GM21526 (cell line): Measurements from ENCODE around the gene SMPD1.

Experiments used
- ATAC-seq: cut with Tn5 transposase; IDR thresholded peaks from one replicate; pipeline ENCODE4 v1.9.1; 2021; ENCODE audit warnings: moderate library complexity; ENCODE audit not compliant: unreplicated experiment, low FRiP score

The SMPD1 gene

DNA sequence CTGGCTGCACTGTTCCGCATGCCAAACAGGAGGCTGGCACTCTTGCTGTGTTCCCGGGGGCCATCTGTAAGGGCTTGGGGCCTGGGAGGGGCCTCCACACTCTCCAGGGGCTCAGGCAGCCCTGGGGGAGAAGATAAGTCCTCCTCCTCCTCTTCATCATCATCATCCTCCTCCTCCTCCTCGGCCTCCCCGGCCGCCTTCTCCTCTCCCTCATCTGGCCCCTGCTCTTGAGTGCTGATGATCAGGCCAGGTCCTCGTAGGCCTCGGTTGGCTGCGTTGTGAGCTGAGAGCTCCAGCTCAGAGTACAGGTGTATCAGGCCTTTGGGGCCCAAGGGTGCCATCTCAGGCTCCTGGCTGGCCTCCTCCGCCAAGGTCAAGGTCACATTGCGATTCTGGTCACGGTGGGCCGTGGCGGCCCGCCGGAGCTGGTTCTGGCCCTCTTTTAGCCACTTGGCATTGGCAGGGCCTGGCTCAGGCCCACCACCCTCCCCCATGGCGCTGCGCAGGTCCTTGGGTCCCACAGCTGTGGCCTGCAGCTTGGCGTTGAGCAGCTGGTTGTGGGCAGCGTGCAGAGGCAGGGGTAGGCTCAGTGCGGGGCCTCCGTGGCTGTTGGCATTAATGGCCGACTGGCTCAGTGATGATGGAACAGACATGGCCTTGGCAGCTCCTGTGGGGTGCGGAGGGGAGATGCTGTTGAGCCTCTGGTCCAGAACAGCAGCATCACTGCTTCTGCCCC is 20.6 kb downstream of the SMPD1 start:
- no peak for ATAC-seq

DNA sequence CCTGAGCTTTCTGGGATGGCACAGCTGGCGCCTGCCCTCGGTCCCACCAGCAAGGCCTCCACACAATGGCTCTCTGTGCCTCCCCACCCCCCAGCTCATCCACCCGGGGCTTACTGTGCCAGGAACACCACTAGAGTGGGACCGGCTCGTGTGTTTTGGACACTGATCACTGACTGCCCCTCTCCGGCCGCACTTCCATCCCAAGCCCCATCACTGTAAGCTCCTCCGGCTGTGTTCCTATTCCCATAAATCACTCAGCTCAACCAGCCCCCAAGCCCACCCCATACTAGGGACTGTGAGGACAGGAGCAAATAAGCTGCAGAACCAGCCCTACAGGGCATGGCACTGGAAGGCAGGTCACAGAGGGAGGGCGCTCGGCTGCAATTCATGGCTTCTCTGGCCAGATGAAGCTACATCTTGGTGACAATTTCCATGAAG is 21.3 kb downstream of the SMPD1 start:
- ATAC-seq: no peak

DNA sequence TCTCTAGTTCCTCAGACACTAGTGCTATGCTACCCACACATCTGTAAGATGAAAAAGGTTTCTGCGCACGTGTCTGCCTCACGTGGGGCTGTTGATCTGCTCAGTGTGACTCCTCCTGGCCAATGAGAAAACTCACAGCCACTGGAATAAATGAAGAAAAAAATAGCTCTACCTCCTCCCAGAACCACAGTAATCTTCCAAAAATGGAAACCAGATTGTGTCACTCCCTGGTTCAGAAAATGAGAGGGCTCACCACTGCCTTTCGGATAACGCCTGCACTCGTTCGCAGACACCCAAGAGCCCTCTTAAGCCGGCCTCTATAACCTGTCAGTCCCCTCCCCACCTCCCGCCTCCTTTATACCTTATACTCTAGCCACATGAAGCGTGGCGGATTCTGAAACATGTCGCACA is 23.5 kb downstream of the SMPD1 start:
- no peak for ATAC-seq

DNA sequence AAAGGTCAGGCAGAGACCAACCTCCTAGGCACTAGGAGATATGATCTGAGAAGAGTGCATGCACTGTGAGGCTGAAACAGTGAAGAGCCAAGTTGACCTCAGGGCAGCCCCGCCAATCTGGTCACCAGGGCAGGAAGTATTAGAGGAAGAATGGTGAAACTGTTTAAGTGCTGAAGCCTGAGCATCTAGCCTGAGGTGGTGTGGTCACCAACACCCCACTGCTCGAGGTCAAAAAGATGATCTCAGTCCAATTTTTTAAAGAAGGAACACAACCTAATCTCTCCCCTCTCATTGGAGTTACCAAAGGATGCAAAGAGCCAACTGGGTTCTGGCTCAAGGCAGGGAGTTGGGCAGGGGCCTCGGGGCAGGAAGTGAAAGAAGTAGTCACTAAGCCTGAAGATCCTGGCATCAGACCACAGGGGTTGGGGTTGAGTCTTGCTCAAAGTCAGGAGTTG is 24.6 kb downstream of the SMPD1 start:
- no peak for ATAC-seq

DNA sequence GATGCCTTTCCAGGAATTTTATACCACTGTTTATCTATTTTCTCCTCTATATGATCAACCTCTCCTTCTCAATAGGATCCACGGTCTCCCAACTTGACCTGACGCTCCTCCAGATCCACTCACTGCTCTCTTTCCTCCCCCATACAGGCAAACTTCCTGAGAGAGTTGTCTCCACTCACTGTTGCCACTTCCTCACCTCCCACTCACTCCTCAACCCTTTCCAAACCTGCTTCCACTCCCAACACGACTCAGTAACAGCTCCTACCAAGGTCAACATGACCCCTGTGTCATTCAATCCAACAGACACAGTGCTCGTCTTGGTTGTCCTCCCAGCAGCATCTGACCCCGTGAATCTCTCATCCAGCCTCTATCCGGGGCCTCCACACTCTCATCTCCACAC is 25.5 kb downstream of the SMPD1 start:
- ATAC-seq: no peak

DNA sequence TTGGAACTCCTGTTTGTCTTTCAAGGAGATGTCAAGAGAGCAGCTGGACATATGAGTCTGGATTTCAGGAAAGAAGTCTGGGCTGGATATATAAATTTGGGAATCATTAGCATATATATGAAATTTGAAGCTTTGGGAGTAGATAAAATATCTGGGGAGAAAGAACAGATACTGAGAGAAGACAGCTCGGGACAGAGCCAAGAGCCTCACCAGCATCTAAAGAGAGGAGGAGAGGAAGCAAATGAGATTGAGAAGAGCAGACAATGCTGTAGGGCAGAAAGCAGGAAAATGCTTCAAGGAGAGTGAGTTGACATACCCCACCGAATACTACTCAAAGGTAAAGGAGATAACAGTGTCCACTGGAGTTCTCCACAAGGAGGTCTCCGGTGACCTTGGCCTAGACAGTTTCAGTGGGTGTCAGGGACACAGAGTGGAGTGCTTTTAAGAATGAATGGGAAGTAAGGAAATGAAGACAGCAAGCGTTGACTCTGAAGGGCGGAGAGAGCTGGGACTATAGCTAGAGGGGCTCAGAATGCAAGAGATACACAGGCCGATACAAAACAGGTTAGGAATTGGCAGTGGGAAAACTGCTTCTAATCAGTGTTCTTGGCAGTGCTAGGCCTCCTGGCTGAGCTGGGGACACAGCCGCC is 27.8 kb downstream of the SMPD1 start:
- ATAC-seq: no peak

DNA sequence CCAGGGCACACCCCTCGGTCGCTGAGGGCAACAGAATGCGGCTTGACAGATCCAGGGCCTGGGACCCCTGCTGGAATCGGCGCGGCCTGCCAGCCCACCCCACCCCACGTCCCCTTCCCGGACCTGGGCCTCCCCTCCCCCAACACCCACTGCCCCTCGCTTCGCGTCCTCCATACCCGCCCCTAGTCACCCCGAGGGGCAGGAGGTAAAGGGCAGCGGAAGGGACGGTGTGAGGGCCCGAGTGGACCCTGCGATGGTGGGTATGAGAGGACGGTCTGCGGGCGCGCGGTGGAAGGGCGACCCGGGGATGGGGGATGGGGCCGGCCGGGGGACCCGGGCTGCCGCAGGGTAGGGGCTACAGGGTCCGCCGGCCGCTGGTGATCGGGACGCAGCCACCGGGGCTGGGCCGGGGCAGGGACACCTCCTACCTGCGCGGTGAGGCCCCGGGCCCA is 28.3 kb downstream of the SMPD1 start:
- no peak for ATAC-seq

DNA sequence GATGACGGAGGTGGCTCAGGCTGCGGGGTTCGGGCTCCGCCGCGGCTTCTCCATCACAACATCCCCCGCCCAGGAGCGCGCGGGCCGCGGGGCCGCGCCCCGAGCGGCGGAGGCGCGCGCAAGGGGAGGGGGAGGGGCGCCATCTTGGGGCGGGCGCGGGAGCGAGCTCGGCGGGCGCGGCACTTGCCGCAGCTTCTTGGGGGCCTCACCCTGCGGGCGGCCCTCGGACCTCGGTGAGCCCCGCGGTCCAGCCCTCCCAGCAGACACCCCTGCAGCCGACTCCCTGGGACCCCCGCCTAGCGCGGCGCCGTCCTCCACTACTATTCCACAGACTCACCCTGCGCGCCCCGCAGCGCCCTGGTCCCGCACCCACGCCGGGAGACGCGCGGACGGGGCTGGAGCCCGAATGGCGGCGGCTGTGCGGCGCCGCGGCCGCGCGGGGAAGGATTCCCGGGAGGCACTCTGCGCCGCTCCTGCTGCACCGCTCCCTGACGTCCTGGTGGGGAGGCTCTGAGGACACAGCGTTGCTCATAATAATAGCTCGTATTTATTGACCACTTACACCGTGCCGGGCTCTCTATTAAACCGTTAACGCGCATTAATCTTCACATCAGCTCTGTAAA is 28.8 kb downstream of the SMPD1 start, which contains the start of gene APBB1:
APBB1 (minus strand) TSS at position 86 of the 623 bp plus-strand sequence. CDS start 7,747 bp downstream, outside the sequence.
- peak; percentile 57 for ATAC-seq

DNA sequence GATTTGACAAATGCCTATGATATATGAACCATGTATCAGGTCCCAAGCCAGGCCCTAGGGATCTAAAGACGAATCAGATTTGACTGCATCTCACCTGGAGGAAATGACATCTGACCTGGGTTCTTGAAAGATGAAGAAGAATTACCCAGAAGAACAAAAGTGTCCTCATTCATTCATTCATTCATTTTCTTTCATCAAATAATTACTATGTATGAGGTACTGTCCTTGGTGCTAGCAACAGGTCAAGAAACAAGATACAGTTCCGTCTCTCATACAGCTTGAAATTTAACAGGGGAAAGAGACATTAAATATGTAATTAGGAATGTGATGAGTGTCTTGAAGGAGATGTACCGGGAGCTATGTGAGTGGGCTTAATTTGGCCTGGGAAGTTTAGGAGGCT is 30.4 kb downstream of the SMPD1 start:
- no peak for ATAC-seq

DNA sequence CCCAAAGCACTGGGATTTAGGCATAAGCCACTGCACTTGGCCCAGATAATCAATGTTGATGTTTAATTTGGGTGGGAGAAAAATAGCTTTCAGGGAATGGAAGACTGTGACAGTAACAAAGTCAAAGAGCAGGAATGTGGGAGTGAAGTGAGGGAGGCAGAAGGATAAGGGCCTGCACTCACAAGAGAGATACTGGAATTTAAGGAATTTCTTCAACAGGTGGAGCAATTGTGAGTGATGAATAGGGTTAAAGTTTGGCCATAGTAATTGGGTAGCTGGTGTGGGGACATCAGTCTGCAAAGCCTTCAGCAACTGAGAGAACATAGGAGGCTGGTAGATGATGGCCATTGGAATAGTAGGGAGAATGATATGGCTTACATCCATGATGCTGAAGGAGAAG is 37.2 kb downstream of the SMPD1 start:
- ATAC-seq: no peak

DNA sequence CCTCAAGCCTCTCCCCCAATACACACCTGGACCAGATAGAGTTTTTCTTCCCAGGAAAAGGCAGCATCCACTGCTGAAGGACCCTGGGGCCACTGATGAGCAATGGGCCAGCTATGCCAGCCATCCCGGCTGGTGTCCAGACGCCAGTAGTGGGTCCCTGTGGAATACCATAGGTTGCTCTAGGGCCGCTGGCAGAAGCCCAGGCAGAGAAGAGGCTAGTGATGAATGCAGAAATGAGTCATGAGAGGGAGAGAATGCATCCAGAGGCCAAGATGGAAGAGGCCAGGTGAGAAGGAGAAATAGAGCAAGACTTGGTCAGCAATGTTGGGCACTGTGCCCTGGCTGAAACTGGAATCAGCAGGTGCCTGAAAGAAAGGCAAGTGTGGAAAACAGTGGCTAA is 41.6 kb downstream of the SMPD1 start:
- no peak for ATAC-seq

DNA sequence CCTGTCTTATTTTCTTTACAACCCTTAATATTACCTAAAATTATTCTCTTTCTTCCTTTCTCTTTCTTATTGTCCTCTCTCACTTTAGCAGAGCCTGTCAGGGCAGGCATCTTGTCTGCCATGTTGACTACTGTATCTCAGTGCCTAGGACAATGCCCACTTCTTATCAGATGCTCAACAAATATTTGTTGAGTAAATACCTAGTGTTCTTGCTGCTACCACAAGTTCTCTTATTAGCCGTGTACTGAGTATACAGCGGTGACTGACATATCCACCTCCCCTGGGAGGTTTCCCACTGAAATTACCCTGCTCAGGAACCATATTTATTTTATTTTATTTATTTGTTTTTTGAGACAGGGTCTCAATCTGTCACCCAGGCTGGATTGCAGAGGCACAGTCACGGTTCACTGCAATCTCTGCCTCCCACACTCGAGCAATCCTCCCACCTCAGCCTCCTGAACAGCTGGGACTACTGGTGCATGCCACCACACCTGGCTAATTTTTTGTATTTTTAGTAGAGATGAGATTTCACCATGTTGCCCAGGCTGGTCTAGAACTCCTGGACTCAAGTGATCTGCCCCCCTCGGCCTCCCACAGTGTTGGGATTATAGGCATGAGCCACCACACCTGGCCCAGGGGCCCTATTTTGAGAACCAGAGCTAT is 43.9 kb downstream of the SMPD1 start:
- ATAC-seq: peak; percentile 52

DNA sequence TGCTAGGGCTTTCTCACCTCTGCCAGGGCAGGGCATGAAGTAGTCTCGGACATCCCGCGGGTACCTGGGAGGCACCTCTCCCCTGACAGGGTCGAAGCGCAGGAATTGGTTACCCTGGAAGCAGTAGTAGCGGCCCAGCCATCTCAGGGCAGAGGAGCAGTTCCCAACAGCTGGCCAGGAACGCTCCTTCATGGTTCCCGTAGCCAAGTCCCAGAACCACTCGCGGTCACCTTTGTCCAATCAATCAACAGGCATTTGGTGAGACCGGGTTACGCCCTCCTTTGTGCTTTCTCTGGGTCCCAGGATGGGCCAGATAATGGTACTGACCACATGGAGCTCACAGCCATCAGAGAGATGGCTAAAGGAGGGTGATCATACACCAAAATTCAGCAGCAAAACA is 47.1 kb downstream of the SMPD1 start:
- no peak for ATAC-seq

DNA sequence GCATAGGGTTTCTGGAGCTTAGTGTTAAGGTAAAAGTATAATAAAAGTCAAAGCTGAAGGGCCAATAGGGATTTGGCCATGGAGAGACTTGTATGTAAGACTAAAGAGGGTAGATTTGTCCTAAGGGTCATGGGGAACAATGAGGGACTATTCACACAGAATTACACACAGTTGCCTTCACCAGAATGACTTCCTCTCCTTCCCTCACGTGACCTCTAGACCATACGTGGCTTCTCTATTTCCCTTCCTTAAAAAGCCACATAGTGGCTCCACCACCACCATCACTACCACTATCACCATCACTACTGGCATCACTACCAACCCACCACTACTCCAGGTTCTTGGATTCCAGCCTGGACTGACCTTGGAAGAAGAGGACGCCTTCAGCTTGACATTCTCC is 47.7 kb downstream of the SMPD1 start:
- ATAC-seq: no peak

DNA sequence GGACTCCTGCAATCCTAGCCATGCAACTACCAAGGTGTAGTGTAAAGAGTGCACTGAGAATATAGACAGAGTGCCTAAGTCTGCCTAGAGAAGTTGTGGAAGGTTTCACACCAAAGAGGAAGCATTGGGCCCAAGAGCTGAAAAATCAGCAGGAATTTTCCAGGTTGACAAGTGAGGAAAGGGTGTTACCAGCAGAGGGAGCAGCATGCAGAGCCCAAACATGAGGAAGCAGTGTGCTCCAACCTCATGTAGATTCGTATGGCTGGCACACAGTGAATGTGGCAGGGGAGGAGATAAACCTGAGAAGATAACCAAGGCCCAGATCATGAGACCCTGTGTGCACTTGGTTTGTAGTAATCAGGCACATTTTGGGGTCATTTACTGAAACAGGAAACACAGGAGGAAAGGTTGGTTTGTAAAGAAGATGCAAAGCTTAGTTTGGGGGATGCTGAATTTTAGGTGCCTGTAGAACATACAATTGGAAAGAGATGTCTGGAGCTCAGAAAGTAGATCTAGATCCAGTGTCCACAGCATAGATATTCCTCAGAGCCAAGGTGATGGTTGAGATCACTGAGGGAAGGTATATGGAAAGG is 48.8 kb downstream of the SMPD1 start:
- ATAC-seq: no peak

DNA sequence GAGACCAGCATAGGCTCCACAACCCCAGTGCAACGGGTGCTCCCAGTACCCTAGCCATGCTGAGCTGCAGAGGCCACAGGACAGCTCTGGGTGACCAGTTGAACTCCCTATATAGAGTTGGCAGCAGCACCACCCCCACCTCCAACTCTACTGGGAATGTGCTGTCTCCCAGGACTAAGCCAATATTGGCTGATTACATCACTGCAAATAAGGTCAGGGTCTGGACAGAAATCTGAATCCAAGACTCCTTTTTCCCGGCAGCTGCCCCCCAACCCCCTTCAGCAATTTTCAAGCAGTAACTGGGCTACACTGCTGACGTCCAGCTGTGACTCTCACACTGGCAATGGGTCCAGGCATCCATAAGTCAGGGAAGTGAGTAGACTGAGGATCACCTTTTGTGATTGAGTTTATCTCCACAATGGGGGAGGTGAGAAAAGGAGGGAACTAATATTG is 50.7 kb downstream of the SMPD1 start, which contains the start of gene HPX:
HPX (minus strand) TSS at position 82 of the 453 bp plus-strand sequence; CDS start at position 58, 24 bp downstream.
- no peak for ATAC-seq

DNA sequence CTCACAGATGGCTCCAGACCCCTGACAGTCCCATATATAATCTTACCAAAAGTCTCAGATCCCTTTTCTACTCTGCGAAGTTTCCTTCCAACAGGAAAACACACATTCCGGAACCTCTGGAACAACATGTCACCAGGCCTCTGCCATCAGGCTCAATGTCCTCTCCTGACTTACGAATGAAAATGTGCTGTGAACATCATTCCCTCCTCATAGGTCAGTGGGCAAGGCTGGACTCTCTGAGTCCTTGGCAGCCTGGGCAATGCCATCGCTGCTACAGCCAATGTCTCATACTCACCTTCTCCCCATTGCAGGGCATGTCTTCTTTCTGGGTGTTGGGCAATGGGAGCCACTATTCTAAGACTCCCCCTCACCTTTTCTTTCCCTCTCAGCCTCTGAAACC is 52.2 kb downstream of the SMPD1 start:
- no peak for ATAC-seq

DNA sequence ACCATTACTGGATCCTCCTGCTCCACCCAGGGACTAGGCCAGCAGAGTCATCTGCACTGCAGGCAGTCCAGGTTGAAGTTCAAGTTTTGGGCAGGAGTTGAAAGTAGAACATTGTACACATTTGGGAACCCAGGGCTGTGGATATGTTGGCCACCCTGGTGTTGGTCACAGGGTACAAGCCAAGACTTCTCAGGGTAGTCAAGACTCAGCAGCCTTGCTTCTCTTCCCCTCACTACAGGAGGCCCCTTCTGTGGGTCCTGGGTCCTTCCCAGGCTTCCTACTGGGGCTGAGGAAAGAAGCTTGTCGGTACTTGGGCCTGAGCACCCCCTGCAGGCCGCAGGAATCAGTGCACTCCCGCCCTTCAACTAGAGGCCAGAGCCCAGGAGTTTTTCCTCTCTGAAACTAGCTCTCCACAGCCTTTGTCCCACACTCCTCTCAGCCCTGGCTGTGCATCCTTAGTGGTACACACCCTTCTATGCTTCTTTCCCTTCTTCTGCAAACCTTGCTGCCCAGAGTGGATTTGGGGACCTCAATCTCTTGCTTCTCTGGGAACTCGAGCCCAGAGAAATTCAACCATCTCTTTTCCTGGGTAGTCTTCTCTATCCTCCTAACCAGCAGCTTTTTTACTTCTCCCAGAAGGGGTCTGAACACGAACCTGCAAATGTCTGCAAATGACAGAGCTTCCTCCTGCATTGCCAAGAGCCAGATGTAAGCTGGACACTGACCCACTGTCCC is 53.2 kb downstream of the SMPD1 start:
- peak; percentile 83 for ATAC-seq
